ENCODE results near the gene SGPP2. TPM values are rescaled to one million over a fixed set of nuclear protein-coding genes. Genes with fewer than 3 reads are reported as not detected.
A peak's percentile ranks its signal among the peaks of the same experiment; 100 is the strongest.

The SGPP2 gene
- total RNA-seq, 1 experiment from 2014 or later = 0.57 TPM

- H2AFZ ChIP-seq = no peak overlapping the region
- intact Hi-C loops (cut with micrococcal nuclease; ENCODE audit: unreplicated experiment) = loop anchor here (2.0 kb wide), 1 partner anchor 49 kb away; no protein-coding TSS in a partner anchor
- H4K20me1 ChIP-seq (ENCODE audit: insufficient read depth) = no peaks in the 10 kb centered on the region
- no peak for DNase-seq
- no peaks in the 10 kb centered on the region for H3K9me2 ChIP-seq (ENCODE audit: insufficient read depth)
- no peak overlapping the region for H3K4me2 ChIP-seq
- H3K4me3 ChIP-seq = no peak overlapping the region
- no peaks in the 10 kb centered on the region for H3K9me3 ChIP-seq (ENCODE audit: insufficient read depth, low read depth)
- peaks cover 21% of the 10 kb centered on the region for H3K36me3 ChIP-seq (ENCODE audit: low read depth)
- H3K27ac ChIP-seq = no peak overlapping the region
- no peaks in the 10 kb centered on the region for H3K27me3 ChIP-seq (ENCODE audit: insufficient read depth, low read depth)
- no peaks in the 10 kb centered on the region for H3K79me2 ChIP-seq (ENCODE audit: low read depth)
- ChIA-PET CTCF (no interaction called here), POLR2A (ENCODE audit: unreplicated experiment) (no interaction called here)
- H3K4me1 ChIP-seq (replicated peaks; ENCODE audit: insufficient read depth) = peaks cover 3% of the 10 kb centered on the region; the same call in 1 of the 2 replicates
- no TSS peak for BruUV-seq (replicated peaks)
- TF ChIP-seq EZH2 (IDR thresholded peaks at IDR 0.05; ENCODE audit: low read depth) (no peak), CTCF (conservative IDR thresholded peaks at IDR 0.05) (no peak)
- no peaks in the 10 kb centered on the region; the same call in 1 of the 2 replicates for H3F3A ChIP-seq (ENCODE audit: insufficient read depth, low read depth)
Observed at GRCh38 chr2:222563936-222564335, 139.6 kb downstream of the SGPP2 start.

- Histone ChIP-seq H3K36me3 (ENCODE audit: low read depth) (peaks cover 39% of the 10 kb centered on the region), H2AFZ (no peak overlapping the region), H4K20me1 (ENCODE audit: insufficient read depth) (no peaks in the 10 kb centered on the region), H3K79me2 (ENCODE audit: low read depth) (no peaks in the 10 kb centered on the region), H3K4me1 (replicated peaks; ENCODE audit: insufficient read depth) (peaks cover 23% of the 10 kb centered on the region), H3K9me2 (ENCODE audit: insufficient read depth) (no peaks in the 10 kb centered on the region), H3F3A (ENCODE audit: insufficient read depth, low read depth) (peaks cover 6% of the 10 kb centered on the region; the same call in 1 of the 2 replicates), H3K4me2 (no peak overlapping the region), H3K27ac (no peak overlapping the region), H3K4me3 (no peak overlapping the region), H3K9me3 (ENCODE audit: insufficient read depth, low read depth) (no peaks in the 10 kb centered on the region), H3K27me3 (ENCODE audit: insufficient read depth, low read depth) (no peaks in the 10 kb centered on the region)
- ChIA-PET POLR2A (ENCODE audit: unreplicated experiment) (no interaction called here), CTCF (no interaction called here)
- intact Hi-C loops (cut with micrococcal nuclease; ENCODE audit: unreplicated experiment) = no loop called here
- no peak for TF ChIP-seq CTCF (conservative IDR thresholded peaks at IDR 0.05)
- TF ChIP-seq EZH2 (IDR thresholded peaks at IDR 0.05; ENCODE audit: low read depth) = no peak
- BruUV-seq (replicated peaks) = no TSS peak
- no peak for DNase-seq
Observed at GRCh38 chr2:222566229-222566628, 141.9 kb downstream of the SGPP2 start.

- H3K4me2 ChIP-seq = no peak overlapping the region
- H3K4me1 ChIP-seq (replicated peaks; ENCODE audit: insufficient read depth) = peaks cover 48% of the 10 kb centered on the region
- TF ChIP-seq CTCF (conservative IDR thresholded peaks at IDR 0.05) (no peak), EZH2 (IDR thresholded peaks at IDR 0.05; ENCODE audit: low read depth) (no peak)
- H3K9me2 ChIP-seq (ENCODE audit: insufficient read depth) = no peaks in the 10 kb centered on the region
- POLR2A ChIA-PET (ENCODE audit: unreplicated experiment) = interaction anchor here (1.0 kb wide), 1 partner anchor 621 kb away, joined by 6 read pairs; no protein-coding TSS in a partner anchor
- H3K27me3 ChIP-seq (ENCODE audit: insufficient read depth, low read depth) = no peaks in the 10 kb centered on the region
- no peaks in the 10 kb centered on the region for H3K79me2 ChIP-seq (ENCODE audit: low read depth)
- H3K9me3 ChIP-seq (ENCODE audit: insufficient read depth, low read depth) = no peaks in the 10 kb centered on the region
- DNase-seq = peak in 1 of 2 experiments; percentile 54
- no peak overlapping the region for H3K27ac ChIP-seq
- no TSS peak for BruUV-seq (replicated peaks)
- H3K36me3 ChIP-seq (ENCODE audit: low read depth) = peaks cover 49% of the 10 kb centered on the region
- intact Hi-C loops (cut with micrococcal nuclease; ENCODE audit: unreplicated experiment) = no loop called here
- no peaks in the 10 kb centered on the region for H4K20me1 ChIP-seq (ENCODE audit: insufficient read depth)
- H3F3A ChIP-seq (ENCODE audit: insufficient read depth, low read depth) = peaks cover 30% of the 10 kb centered on the region
- CTCF ChIA-PET = interaction anchor here (0.6 to 1.1 kb wide), 2 partner anchors 45 to 251 kb away, joined by 3 to 4 read pairs; no protein-coding TSS in a partner anchor
- no peak overlapping the region for H2AFZ ChIP-seq
- no peak overlapping the region for H3K4me3 ChIP-seq
Observed at GRCh38 chr2:222568865-222569264, 144.5 kb downstream of the SGPP2 start.

Measured in PC-9 (cell line).